Calu3 (cell line): ENCODE measurements around the gene KCNIP4. TPM values are rescaled to one million over a fixed set of nuclear protein-coding genes. Genes with fewer than 3 reads are reported as not detected.

ENCODE experiments used
- BruUV-seq: library from RNA; stranded (reverse); fragments of 400-500 nt; replicated peaks from 2 replicates; lab custom pipeline; 2021; lab: Mats Ljungman, UMichigan
- CTCF ChIA-PET: fragments of 300-600 bp; sonication (Branson Sonifier 250); formaldehyde crosslinking; loops from one replicate; lab custom pipeline; 2022; ENCODE audit warnings: antibody characterized with exemption; lab: Charles Lee
- DNase-seq: peaks from one replicate; pipeline ENCODE4 v3.0.0; 2022
- H3K27ac Mint-ChIP-seq: one replicate; pipeline ENCODE4 v1.8.0; 2022; ENCODE audit warnings: mixed read lengths; ENCODE audit not compliant: unreplicated experiment
- H3K27me3 Mint-ChIP-seq: one replicate; pipeline ENCODE4 v1.8.0; 2022; ENCODE audit warnings: mixed read lengths; ENCODE audit not compliant: unreplicated experiment
- H3K36me3 Mint-ChIP-seq: one replicate; pipeline ENCODE4 v1.8.0; 2022; ENCODE audit warnings: mild to moderate bottlenecking, moderate library complexity, mixed read lengths; ENCODE audit not compliant: insufficient read depth, unreplicated experiment
- H3K4me1 Mint-ChIP-seq: one replicate; pipeline ENCODE4 v1.8.0; 2022; ENCODE audit warnings: mild to moderate bottlenecking, low read depth, mixed read lengths; ENCODE audit not compliant: unreplicated experiment
- H3K4me3 Mint-ChIP-seq: one replicate; pipeline ENCODE4 v1.8.0; 2022; ENCODE audit warnings: mild to moderate bottlenecking, low read depth, moderate library complexity, mixed read lengths; ENCODE audit not compliant: unreplicated experiment
- H3K9me3 Mint-ChIP-seq: one replicate; pipeline ENCODE4 v1.8.0; 2022; ENCODE audit warnings: low read depth, mixed read lengths; ENCODE audit not compliant: unreplicated experiment
- intact Hi-C: fragments of 100-400 bp; cut with micrococcal nuclease; formaldehyde crosslinking; loops from one replicate; pipeline ENCODE4 v1.10.0; 2022; ENCODE audit not compliant: unreplicated experiment
- total RNA-seq: library from RNA; stranded (reverse); gene quantifications from 2 replicates; pipeline ENCODE4 v1.2.3, GENCODE V29; 2022
- TF ChIP-seq, protein P1 (sequence below): fragments of 200-600 bp; IDR thresholded peaks from one replicate; pipeline ENCODE4 v1.8.0; 2022; ENCODE audit warnings: antibody characterized with exemption; ENCODE audit not compliant: unreplicated experiment

Gene KCNIP4
- total RNA-seq, 1 experiment from 2014 or later: not detected

DNA sequence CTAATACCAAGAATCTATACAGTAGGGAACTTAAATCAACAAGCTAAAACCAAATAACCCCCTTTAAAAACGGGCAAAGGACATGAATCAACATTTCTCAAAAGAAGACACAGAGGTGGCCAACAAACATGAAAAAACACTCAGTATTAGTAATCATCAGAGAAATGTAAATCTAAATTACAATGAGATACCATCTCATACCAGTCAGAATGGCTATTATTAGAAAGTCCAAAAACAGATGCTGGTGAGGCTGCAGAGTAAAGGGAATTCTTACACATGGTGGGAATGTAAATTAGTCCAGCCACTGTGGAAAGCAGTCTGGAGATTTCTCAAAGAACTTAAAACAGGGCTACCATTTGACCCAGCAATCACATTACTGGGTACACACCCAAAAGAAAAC, 1080.5 kb downstream of the KCNIP4 start:
- BruUV-seq: no TSS peak
- Mint-ChIP-seq H3K4me1 (no peaks in the 10 kb centered on the region), H3K4me3 (no peak overlapping the region), H3K27ac (no peak overlapping the region), H3K9me3 (no peaks in the 10 kb centered on the region), H3K36me3 (no peaks in the 10 kb centered on the region), H3K27me3 (no peaks in the 10 kb centered on the region)
- CTCF ChIA-PET: no interaction called here
- TF ChIP-seq, protein P1, sequence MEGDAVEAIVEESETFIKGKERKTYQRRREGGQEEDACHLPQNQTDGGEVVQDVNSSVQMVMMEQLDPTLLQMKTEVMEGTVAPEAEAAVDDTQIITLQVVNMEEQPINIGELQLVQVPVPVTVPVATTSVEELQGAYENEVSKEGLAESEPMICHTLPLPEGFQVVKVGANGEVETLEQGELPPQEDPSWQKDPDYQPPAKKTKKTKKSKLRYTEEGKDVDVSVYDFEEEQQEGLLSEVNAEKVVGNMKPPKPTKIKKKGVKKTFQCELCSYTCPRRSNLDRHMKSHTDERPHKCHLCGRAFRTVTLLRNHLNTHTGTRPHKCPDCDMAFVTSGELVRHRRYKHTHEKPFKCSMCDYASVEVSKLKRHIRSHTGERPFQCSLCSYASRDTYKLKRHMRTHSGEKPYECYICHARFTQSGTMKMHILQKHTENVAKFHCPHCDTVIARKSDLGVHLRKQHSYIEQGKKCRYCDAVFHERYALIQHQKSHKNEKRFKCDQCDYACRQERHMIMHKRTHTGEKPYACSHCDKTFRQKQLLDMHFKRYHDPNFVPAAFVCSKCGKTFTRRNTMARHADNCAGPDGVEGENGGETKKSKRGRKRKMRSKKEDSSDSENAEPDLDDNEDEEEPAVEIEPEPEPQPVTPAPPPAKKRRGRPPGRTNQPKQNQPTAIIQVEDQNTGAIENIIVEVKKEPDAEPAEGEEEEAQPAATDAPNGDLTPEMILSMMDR: no peak
- intact Hi-C loops: no loop called here
- no peak for DNase-seq

DNA sequence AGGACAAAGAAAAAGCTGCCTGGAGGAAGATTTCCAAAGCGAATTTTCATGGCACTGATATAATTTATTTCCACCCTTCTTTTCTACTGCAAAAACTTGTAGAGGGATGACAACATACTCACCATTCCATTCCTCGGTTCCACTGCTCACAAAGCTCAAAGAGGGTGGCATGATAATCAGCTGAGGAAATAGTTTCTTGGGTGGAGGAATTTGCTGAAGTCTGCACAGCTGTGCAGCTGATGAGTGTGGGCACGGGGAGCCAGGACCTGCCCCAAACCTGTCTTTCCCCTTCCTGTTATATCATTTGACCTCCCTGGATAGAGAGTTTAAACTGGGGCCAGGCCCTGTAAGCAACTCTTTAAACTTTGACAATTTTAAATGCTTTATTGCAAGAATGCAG, 1087.7 kb downstream of the KCNIP4 start:
- no peaks in the 10 kb centered on the region for H3K9me3 Mint-ChIP-seq
- no peaks in the 10 kb centered on the region for H3K4me1 Mint-ChIP-seq
- CTCF ChIA-PET: no interaction called here
- H3K36me3 Mint-ChIP-seq: no peaks in the 10 kb centered on the region
- BruUV-seq: no TSS peak
- no peak for DNase-seq
- H3K4me3 Mint-ChIP-seq: no peak overlapping the region
- TF ChIP-seq, protein P1: no peak
- no peaks in the 10 kb centered on the region for H3K27me3 Mint-ChIP-seq
- intact Hi-C loops: no loop called here
- H3K27ac Mint-ChIP-seq: no peak overlapping the region

DNA sequence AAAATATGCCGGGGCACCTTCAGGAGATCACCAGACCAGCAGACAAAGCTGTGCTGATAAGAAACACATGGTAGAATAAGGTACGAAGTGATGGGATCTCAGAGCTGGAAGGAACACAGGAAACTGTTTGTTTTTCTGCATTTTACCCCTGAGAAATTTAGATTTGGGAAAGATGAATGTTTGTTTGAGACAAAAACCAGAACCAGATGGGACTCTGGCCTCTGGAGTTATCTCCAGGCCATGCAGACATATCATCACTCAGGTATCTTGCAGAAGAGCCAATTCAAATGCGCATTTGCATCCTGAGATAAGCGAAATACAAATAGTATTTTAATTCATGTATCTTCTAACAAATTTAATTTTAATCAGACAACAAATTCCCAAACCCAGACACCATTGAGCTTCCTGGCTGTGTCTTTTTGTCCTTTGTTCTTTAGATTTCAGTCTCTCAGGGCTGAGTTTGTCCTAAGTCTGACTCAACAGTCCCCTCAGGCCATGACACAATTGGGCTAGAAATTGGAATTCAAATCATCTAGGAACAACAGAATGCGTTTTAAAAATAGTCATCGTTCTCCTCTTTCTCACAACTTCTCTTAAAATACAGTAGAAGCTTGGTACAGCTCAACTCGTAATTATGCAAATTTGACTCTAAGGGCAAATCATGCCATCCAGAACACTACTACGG, 1089.3 kb downstream of the KCNIP4 start:
- Mint-ChIP-seq H3K9me3 (no peaks in the 10 kb centered on the region), H3K27me3 (no peaks in the 10 kb centered on the region), H3K36me3 (no peaks in the 10 kb centered on the region), H3K4me1 (no peaks in the 10 kb centered on the region), H3K27ac (no peak overlapping the region), H3K4me3 (no peak overlapping the region)
- CTCF ChIA-PET: no interaction called here
- intact Hi-C loops: no loop called here
- TF ChIP-seq, protein P1: no peak
- no TSS peak for BruUV-seq
- DNase-seq: no peak

- DNase-seq: no peak
- TF ChIP-seq, protein P1: no peak
- H3K9me3 Mint-ChIP-seq: no peaks in the 10 kb centered on the region
- H3K27ac Mint-ChIP-seq: no peak overlapping the region
- intact Hi-C loops: no loop called here
- no peaks in the 10 kb centered on the region for H3K36me3 Mint-ChIP-seq
- no peaks in the 10 kb centered on the region for H3K27me3 Mint-ChIP-seq
- no TSS peak for BruUV-seq
- CTCF ChIA-PET: no interaction called here
- H3K4me1 Mint-ChIP-seq: no peaks in the 10 kb centered on the region
- H3K4me3 Mint-ChIP-seq: no peak overlapping the region
Measured at GRCh38 chr4:20857081-20857480, 1091.5 kb downstream of the KCNIP4 start.
